Upper lobe of right lung (tissue), 1 donor: ENCODE results near the gene GTF3C2. TPM values are rescaled to one million over a fixed set of nuclear protein-coding genes. Genes with fewer than 3 reads are reported as not detected.
A peak's percentile ranks its signal among the peaks of the same experiment; 100 is the strongest.

Source experiments
- ATAC-seq: fragments of 200-7000 bp; cut with Tn5 transposase; one replicate; pipeline ENCODE4 v1.9.1; 2020; ENCODE audit warnings: mild to moderate bottlenecking, moderate library complexity
- DNase-seq: peaks from one replicate; pipeline ENCODE4 v3.0.0-alpha.2; 2020
- H3K27ac ChIP-seq: fragments of 200-600 bp; one replicate; pipeline ENCODE4 v1.8.0; 2022
- H3K27me3 ChIP-seq: fragments of 200-600 bp; one replicate; pipeline ENCODE4 v1.8.0; 2022; ENCODE audit warnings: mild to moderate bottlenecking
- H3K36me3 ChIP-seq: fragments of 200-600 bp; one replicate; pipeline ENCODE4 v1.8.0; 2022
- H3K4me1 ChIP-seq: fragments of 200-600 bp; one replicate; pipeline ENCODE4 v1.8.0; 2022
- H3K4me3 ChIP-seq: fragments of 200-600 bp; one replicate; pipeline ENCODE4 v1.8.0; 2022; ENCODE audit warnings: mild to moderate bottlenecking
- H3K9me3 ChIP-seq: fragments of 200-600 bp; one replicate; pipeline ENCODE4 v1.8.0; 2022
- CTCF ChIP-seq: fragments of 200-600 bp; IDR thresholded peaks from one replicate; pipeline ENCODE4 v1.8.0; 2022; ENCODE audit warnings: antibody characterized with exemption
- intact Hi-C: fragments of 100-400 bp; cut with DNase I; formaldehyde crosslinking; loops from one replicate; pipeline ENCODE4 v1.11.0; 2022
- total RNA-seq: library from RNA; stranded (reverse); fragmentation: NEBNext Ultra II Directional; extraction: Animal tissue kit (Norgen Biotek cat#: 25700); gene quantifications from one replicate; pipeline ENCODE4 v1.2.1, GENCODE V29; 2021
- donor health status: DM: no; HTN: yes; CAD: no; lungs with severe emphysema.

The GTF3C2 gene
- total RNA-seq, 1 donor from 2014 or later: 54.4 TPM

DNA sequence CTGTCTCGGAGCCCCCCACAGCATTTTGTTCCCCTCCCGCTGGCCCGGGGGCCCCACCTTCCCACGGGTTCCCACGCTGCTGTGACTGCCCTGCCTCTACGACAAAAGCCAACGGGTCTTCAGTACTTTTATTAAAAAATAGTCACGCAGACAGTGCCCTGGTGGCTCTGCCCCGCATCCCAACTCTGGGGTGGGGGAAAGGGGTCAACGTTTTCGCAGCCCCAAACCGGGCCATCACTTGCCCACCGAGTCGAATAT is 49.3 kb downstream of the GTF3C2 start:
- Histone ChIP-seq H3K36me3 (peaks cover 14% of the 10 kb centered on the region), H3K27ac (no peak overlapping the region), H3K9me3 (no peaks in the 10 kb centered on the region), H3K27me3 (peaks cover 37% of the 10 kb centered on the region), H3K4me1 (peaks cover 20% of the 10 kb centered on the region), H3K4me3 (no peak overlapping the region)
- intact Hi-C loops: no loop called here
- ATAC-seq (no peak), DNase-seq (no peak)
- TF ChIP-seq CTCF: no peak

DNA sequence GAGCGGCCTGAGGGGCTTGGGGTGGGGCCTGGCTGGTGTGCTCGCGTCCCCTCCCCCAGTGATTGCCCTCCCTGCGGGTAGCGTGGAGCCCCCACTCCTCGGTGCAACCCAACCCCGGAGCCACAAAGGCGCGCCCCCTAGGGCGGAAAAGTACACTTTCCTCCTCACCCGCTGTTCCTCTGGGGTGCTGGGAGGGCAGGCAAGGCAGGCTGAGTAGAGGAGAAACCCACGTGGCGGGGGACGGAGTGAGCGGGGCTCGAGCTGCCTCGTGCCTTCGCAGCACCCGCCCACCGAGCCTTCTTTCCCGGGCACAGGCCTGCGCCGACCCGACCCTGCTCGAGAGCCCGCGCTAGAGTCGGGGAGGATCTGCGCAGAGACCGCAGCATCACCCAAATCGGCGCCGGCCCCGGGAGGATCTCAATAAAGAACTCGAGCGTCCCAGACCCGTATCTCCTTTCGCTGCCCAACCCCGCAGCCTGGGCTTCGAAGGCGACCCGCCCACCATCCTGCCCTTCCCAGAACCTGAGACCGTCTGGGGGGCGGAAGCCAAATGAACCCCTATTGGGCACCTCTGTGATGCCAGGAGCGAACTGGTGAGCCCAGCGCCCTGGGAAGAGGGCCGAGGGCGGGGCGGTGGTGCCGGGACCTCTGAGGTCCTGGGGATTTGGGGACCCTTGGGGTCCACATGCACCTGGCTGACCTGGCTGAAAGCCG is 49.8 kb downstream of the GTF3C2 start:
- intact Hi-C loops: no loop called here
- Histone ChIP-seq H3K36me3 (peaks cover 11% of the 10 kb centered on the region), H3K27ac (no peak overlapping the region), H3K27me3 (peaks cover 37% of the 10 kb centered on the region), H3K4me1 (peaks cover 20% of the 10 kb centered on the region), H3K4me3 (peak overlapping the region; percentile 8), H3K9me3 (no peaks in the 10 kb centered on the region)
- no peak for TF ChIP-seq CTCF
- ATAC-seq (peak; percentile 13), DNase-seq (no peak)

DNA sequence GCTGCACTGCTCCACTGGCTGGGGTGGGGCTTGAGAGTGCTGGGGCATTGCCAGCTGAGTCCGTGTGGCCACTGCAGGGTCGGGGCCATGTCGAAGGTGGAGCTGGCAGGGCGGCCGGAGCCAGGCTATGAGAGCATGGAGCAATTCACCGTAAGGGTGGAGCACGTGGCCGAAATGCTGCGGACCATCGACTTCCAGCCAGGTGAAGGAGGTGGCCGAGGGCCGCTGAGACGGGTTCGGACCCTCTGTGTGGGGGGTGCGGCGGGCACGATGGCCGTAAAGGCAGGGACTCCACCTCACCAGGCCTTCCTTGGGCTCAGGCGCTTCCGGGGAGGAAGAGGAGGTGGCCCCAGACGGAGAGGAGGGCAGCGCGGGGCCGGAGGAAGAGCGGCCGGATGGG is 50.4 kb downstream of the GTF3C2 start:
- Histone ChIP-seq H3K36me3 (peaks cover 5% of the 10 kb centered on the region), H3K9me3 (no peaks in the 10 kb centered on the region), H3K4me3 (peak overlapping the region; percentile 8), H3K4me1 (peaks cover 20% of the 10 kb centered on the region), H3K27ac (no peak overlapping the region), H3K27me3 (peaks cover 37% of the 10 kb centered on the region)
- DNase-seq: no peak
- TF ChIP-seq CTCF: no peak
- no peak for ATAC-seq
- intact Hi-C loops: no loop called here

DNA sequence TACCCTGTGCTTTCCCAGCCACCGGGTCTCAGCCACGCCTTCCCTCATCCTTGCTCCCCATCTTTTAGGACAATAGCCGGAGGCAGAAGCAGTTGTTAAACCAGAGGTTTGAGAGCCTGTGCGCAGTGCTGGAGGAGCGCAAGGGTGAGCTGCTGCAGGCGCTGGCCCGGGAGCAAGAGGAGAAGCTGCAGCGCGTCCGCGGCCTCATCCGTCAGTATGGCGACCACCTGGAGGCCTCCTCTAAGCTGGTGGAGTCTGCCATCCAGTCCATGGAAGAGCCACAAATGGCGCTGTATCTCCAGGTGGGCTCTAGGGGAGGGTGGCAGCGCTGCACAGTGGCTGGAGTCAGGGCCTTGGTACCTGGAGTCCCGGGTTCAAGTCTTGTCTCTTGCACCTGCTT is 51.0 kb downstream of the GTF3C2 start:
- Histone ChIP-seq H3K9me3 (no peaks in the 10 kb centered on the region), H3K36me3 (peaks cover 4% of the 10 kb centered on the region), H3K4me1 (peaks cover 20% of the 10 kb centered on the region), H3K4me3 (no peak overlapping the region), H3K27me3 (peaks cover 37% of the 10 kb centered on the region), H3K27ac (no peak overlapping the region)
- ATAC-seq (no peak), DNase-seq (no peak)
- TF ChIP-seq CTCF: no peak
- intact Hi-C loops: no loop called here

DNA sequence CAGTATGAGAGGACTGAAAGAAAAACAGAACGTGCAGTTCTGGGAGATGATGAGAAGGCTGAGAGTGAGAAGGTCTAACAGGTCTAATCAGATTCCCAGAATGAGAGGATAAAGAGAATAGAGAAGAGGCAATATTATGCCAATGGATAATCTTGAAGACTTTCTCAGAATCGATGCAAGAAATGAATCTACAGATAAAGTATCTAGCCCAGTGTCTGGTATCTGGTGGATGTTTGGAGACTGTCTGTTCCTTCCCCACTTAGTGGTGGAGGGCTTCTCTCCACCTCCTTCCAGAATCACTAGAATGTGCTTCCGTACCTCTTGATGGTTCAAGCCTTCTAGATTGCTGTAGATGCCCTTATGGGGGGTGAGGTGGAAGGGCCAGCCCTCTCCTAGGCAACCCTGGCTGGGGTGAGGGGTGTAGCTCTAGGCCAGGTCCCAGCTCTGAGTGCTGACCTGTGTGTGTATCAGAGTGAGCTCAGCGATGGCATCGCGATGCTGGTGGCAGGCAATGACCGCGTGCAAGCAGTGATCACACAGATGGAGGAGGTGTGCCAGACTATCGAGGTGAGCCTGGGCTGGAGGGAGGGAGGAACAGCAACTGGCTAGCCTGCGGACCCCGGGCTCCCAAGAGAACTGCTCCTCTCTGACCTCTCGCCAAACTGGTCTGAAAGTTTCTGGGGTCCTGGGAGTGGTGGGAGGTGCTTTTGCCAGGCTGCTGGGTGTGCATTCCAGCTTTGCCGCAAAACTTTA is 51.9 kb downstream of the GTF3C2 start:
- Histone ChIP-seq H3K4me1 (peaks cover 20% of the 10 kb centered on the region), H3K4me3 (no peak overlapping the region), H3K9me3 (no peaks in the 10 kb centered on the region), H3K36me3 (peaks cover 3% of the 10 kb centered on the region), H3K27ac (no peak overlapping the region), H3K27me3 (peaks cover 37% of the 10 kb centered on the region)
- DNase-seq (no peak), ATAC-seq (no peak)
- intact Hi-C loops: no loop called here
- TF ChIP-seq CTCF: no peak
